ENCODE data around the gene KRT80.

The KRT80 gene

GRCh38 chr12:52155048-52155868 is 36.6 kb downstream of the KRT80 start:
- DNase-seq (ENCODE audit: low read depth in 2 of 2): no peak

DNA sequence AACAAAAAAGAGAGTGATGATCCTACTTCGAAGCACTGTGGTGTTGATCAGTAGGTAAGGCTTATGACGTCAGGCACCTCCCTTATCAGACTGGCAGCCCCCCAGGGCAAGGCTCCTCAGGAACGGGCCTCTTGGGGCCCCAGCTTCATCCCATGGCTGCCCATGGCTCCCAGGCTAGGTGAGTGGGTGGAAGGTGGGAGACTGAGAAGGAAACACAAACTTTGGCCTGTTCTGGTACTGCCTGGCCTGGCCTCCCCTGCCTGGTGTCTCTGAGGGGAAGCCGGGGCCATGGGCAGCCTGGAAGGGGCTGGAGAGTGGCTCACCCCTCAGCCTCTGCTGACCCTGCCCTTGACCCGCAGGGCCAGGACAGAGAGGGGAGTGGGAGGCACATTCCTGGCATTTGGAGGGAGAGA is 38.9 kb downstream of the KRT80 start:
- DNase-seq (ENCODE audit: low read depth in 2 of 2): no peak

GRCh38 chr12:52151837-52152783 is 39.7 kb downstream of the KRT80 start:
- peak; percentile 33 to 54 for DNase-seq (ENCODE audit: low read depth in 2 of 2)

DNA sequence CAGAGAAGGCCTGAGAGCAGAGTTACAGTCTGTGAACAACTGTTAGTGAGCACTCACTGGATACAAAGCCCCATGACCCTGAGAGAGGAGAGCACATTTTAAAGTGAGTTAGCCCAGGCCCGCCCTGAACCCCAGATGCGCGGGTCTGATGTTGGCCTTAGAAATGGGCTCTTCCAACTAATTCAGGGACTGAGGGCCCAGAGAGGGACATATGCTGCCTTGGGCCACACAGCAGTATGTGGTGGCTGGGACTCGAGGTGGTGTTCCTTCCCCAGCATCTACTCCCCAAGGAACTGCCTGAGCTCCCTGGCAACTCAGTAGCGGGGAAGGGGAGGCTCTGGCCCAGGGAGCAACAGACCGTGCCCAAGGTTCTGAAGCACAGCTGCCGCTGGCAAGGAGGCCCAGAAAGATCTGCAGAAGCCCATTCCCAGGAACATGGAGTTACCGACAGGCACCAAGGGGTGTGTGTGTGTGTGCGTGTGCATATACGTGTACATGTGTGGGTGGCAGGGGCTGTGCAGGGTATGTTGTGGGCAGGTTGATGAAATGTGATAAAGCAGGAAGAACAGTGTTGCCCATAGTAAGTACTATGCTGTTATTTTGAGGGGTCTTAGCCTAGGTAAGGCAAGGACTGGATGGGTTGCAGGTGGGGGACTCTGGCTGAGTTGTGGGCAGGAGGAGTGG is 40.5 kb downstream of the KRT80 start:
- DNase-seq (ENCODE audit: low read depth in 2 of 2): no peak

GRCh38 chr12:52149651-52150241 is 42.1 kb downstream of the KRT80 start:
- DNase-seq (ENCODE audit: low read depth in 2 of 2): no peak

GRCh38 chr12:52149182-52149641 is 42.6 kb downstream of the KRT80 start:
- no peak for DNase-seq (ENCODE audit: low read depth in 2 of 2)

DNA sequence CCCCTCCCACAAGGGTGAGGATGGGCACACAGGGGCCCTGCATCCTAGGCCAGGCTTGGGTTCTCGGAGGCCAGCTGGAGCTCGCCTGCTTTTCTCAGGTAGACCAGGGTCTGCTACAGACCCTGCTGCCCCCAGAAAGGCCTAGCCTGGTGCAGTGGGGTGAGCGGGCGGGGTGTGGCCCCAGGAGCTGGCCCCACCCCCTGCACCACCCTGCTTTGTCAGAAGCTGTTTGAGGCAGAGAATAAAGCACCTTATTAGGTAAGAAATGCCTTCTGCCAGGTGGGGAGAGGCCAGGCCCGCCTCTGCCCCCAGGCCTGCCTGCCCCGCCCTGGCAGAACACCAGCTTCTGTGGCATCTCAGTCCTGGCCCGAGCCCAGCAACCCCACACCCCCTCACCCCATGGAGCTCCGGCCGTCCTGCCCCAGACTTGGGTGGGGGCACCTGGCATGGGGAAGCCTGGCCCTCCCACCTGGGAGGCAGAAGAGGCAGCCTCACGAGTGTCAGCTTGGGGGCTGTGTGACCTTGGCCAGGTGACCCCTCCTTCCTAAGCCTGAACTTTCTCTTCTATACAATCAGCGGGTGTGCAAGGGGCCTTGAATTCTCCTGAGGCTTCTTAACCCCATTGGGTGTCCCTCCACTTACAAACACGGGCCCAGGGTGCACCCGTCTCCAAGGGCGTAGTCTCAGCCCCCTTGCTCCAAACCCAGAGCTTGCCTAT is 43.2 kb downstream of the KRT80 start:
- DNase-seq (ENCODE audit: low read depth in 2 of 2): no peak

DNA sequence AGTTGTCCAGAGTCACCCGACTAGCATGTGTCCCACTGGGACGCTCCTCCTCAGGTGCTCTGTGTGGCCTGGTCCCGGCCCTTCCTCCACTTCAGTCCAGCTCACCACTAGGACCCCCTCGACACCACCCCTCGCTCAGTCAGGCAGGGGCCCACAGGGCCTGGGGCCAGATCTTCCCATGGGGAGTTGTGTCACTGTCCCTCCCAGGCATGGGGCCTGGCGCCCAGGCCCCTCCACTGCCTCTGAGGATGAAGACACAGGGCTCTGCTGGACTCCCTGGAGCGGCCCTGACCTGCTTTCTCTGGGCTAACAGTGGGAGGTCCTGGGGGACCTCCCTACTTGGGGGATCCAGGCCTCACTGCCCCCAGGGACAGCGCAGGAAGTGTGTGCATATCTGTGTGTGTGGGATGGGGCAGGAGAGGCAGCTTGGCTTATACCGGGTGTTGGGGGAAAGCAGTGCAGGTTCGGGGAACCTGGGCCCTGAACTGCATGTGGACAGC is 43.8 kb downstream of the KRT80 start:
- no peak for DNase-seq (ENCODE audit: low read depth in 2 of 2)

DNA sequence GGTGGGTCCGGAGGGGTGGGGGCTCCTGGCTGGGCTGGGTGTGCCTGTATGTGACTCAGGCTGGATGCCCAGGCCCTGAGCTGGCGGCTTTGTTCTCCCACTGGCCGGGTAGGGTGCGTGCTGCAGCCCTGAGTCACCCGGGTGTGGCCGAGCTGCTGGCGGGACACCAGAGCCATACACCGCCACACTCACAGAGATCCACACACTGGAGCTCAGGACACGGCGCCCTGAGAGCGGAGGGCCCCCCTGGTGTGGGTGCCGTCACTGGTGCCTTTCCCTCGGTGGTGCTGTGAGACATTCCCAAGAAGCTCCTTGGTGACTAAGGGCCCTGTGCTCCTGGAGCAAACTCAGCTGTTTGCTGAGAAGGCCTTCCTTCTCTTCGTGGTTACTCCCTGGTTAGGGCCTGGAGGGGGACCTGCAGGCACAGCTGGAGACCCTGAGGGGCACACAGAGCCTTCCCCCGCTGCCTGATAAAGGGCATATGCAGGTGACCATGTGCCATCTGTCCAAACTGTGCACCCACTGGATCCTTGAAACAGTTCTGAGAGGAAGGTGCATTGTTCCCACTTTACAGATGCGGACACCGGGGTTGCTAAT is 44.3 kb downstream of the KRT80 start:
- no peak for DNase-seq (ENCODE audit: low read depth in 2 of 2)

DNA sequence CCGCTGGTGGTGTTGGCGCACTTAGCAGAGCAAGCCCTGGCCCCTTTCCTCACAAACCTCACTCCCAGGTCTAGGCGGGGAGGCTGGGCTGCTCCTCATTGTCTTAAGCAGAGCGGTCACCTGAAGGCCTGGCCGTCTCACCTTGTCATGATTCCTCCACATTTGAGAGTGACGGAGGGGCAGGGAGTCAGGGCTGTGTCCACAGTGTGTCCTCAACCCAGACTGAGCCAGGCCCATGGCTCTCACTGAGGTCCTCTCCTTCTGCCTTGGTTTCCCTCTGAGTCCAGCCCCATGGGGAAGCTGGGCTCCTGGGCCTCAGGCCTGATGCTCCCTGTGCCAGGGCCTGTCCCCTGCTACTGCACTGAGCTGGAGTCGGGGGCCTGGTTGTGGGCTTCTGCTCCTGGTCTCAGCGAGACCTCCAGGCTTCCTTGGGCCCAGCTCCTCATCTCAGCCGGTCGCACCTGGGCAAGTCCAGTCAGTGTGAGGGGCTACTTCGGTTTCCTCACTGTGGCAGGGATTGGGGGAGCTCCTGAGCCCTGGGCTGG is 44.9 kb downstream of the KRT80 start:
- no peak for DNase-seq (ENCODE audit: low read depth in 2 of 2)

DNA sequence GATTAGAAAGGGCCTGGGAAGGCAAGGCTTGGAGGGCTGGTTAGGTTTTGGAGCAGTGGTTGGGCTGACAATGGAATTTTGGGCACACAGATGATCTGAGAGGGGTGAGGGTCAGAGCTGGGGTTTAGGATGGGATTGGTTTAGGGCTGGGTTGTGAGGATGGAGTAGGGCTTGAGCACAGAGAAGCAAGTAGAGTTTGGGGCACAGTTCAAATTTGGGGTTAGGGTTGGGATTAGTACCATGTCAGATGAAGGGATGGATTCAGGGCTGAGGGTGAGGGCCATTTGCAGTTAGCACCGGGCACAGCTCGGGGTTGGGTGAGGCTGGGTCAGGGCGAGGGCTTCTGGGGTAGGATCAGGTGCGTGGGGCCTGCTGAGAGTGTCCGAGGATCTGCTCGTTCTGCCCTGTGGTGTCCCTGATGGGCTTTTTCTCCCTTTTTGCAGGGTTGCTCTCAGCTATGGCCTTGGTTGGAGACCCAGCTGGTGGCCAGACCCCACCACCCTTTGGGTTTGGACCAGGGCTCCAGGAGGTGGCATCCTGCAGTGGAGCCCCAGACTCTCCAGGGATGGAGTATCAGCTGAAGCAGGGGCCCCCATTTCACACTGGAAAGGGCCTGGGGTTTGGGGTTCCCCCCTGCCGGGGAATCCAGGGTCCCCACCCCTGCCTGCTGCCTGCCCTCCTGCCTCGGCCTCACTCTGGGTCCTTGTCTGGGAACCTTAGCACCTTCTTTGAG is 45.6 kb downstream of the KRT80 start:
- DNase-seq (ENCODE audit: low read depth in 2 of 2): no peak

DNA sequence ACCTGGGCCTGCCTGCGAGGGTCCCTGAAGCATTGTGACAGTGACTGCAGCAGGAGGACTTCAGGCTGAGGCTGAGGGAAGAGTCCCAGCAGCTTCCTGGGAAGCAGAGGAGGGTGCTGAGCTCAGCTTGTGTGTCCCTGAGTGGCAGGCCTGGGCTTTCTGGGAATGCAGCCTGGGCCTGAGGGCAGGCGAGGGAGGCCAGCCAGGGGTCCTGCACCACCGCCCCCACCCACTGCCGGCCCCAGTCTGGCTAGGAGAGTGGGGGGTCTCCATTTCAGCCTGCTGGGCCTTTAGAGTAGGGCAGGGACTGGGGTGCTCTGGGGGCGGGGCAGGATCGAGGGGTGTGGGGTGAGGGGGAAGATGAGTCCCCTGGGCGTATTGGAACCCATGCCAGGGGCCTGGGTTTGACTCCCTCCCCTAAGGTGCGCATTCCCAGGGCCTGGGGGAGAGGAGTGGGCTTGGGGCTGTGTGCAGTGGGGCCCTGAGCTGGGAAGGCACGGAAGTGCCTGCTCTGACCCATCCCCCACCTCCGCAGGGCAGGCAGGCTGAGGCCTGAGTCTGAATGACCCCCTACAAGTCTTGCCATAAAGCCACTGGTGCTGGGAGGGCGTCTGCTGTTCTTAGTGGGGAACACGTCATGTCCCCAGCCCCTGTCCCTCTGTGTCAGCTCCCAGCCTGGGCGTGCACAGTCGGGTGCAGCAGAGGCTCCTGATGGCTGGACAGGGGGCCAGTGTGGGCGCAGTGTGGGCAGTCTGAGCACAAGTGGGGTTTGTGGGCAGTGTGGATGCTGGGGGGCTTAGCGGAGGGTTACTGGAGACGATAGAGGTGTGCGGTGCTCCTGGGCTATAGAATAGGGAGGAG is 46.4 kb downstream of the KRT80 start:
- no peak for DNase-seq (ENCODE audit: low read depth in 2 of 2)

DNA sequence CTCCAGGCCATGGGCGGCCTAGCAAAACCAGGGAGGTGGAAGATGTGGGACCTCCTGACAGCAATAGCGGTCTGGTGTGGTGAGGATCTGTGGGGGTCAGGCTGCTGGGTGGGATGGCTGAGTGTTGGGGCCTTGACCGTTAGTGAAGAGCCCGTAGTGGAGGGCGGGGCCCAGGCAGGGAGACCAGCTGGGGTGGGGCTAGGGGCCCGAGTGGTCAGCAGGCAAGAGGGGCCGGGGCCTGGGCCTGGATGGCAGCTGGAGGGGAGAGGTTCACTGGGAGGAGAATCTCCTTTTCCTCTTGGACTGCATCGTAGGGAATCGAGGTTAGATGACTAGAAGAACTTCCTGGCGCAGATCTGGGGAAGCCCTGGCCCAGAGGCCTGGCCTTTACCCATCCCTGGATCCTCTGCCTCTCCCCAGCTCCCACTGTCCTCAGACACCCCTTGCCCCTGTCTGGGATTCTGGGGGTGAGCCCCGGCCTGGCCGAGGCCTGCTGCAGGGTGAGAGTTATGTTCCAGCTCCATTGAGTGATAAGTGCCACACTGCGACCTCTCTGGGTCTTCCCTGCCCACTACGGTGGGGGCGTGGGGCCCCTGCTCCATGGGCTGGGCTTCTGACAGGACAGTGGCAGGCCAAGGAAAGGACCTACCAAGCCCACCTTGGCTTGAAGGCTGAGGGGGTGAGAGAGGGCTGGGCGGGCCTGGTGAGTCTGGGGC is 47.1 kb downstream of the KRT80 start:
- no peak for DNase-seq (ENCODE audit: low read depth in 2 of 2)

GRCh38 chr12:52142431-52142830 is 49.4 kb downstream of the KRT80 start:
- no peak for DNase-seq (ENCODE audit: low read depth in 2 of 2)

- no peak for DNase-seq (ENCODE audit: low read depth in 2 of 2)
Observed at GRCh38 chr12:52141875-52142274, 49.9 kb downstream of the KRT80 start.

- no peak for DNase-seq (ENCODE audit: low read depth in 2 of 2)
Observed at GRCh38 chr12:52141306-52141705, 50.5 kb downstream of the KRT80 start.

DNA sequence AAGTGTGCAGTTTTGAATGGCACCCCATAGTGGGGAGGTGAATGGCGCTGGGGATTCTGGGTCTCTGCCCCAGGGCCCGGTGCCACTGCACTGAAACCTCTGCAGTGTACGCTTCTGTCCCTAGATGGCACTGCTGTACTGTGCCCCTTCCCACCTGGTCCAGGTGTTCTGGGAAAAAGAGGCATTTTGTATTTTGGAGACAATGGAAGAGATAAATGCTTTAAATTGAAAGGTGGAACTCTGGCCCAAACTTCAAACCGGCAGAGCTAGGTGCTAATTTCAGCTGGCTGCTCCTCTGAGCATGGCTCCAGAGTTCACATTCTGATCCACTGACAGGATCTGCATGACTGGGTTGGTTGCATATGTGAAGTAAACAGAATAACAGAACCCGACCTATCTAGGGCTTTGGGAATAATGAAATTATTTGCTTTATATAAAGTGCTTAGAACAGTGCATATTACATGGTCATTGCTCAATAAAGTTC is 52.2 kb downstream of the KRT80 start:
- DNase-seq (ENCODE audit: low read depth in 2 of 2): peak in 1 of 2 experiments; percentile 26

DNA sequence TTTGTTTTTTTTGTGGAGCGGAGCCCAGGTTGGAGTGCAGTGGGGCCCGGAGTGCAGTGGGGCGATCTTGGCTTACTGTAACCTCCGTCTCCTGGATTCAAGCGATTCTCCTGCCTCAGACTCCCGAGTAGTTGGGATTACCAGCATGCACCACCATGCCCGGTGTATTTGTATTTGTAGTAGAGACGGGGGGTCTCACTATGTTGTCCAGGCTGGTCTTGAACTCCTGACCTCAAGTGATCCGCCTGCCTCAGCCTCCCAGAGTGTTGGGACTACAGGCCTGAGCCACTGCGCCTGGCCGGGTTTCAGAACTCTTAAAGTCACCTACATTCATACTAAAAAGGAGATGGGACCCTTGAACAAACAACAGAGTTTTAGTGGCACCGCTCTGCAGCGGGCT is 52.7 kb downstream of the KRT80 start:
- no peak for DNase-seq (ENCODE audit: low read depth in 2 of 2)
